MG63 (cell line): Measurements from ENCODE around the gene KASH5. TPM values are rescaled to one million over a fixed set of nuclear protein-coding genes. Genes with fewer than 3 reads are reported as not detected.
A peak's percentile ranks its signal among the peaks of the same experiment; 100 is the strongest.

Source experiments
- DNase-seq: peaks from one replicate; pipeline ENCODE4 v3.0.0-alpha.2; 2020
- H3K27me3 ChIP-seq: fragments of 250-450 bp; sonication (Bioruptor Pico); 2 replicates; pipeline ENCODE4 v1.5.1; 2020; ENCODE audit warnings: mild to moderate bottlenecking, moderate library complexity
- H3K36me3 ChIP-seq: fragments of 250-450 bp; sonication (Bioruptor Pico); 2 replicates; pipeline ENCODE4 v1.5.1; 2020; ENCODE audit warnings: mild to moderate bottlenecking, moderate library complexity
- H3K4me3 ChIP-seq: fragments of 250-450 bp; sonication (Bioruptor Pico); 2 replicates; pipeline ENCODE4 v1.5.1; 2020; ENCODE audit warnings: mild to moderate bottlenecking, moderate library complexity
- H3K9me3 ChIP-seq: fragments of 250-450 bp; sonication (Bioruptor Pico); 2 replicates; pipeline ENCODE4 v1.5.1; 2020; ENCODE audit warnings: mild to moderate bottlenecking, moderate library complexity
- total RNA-seq: library from RNA; depleted of rRNA; stranded (reverse); fragments of >200 nt; shearing (Covaris generic); gene quantifications from 2 replicates; pipeline ENCODE4 v1.2.3, GENCODE V29; 2014; ENCODE audit warnings: low replicate concordance

The KASH5 gene
- total RNA-seq, 1 experiment from 2014 or later, result not detected

DNA sequence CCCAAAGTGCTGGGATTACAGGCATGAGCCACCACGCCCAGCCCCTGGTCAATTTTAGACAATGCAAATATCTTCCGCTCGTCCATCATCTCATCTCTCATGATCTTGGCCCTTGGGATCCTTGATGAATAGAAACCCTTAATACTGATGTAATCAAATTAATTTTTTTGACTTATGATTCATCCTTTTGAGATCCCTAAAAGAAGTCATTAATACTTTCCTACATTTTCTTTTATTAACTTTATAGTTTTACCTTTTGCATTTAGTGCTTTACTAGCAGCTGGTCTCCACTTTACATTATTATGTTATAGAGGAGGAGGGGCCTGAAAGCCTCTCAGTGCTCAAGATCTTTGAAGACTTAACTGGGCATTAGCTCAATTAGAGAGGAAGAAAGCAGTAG, 7.7 kb upstream of the KASH5 start:
- Histone ChIP-seq H3K36me3 (no peaks in the 10 kb centered on the region), H3K27me3 (peaks cover 5% of the 10 kb centered on the region; the same call in 1 of the 2 replicates), H3K4me3 (no peak overlapping the region), H3K9me3 (peaks cover 17% of the 10 kb centered on the region)
- DNase-seq, result no peak

DNA sequence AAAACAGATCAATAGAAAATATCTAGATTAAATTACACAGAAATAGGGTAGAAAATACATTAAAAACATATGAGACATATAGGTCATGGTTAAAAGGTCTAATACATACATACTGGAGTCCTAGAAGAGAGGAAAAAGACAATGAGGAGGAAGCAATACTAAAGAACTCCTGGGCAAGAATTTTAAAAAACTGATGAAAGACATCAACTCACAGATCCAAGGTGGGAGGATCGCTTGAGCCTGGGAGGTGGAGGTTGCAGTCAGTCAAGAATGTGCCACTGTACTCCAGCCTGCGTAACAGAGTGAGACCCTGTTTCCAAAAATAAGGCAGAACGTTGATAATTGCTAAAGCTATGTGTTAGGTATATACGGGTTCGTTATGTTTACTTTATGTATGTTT, 5.4 kb upstream of the KASH5 start:
- Histone ChIP-seq H3K27me3 (peaks cover 7% of the 10 kb centered on the region; the same call in 1 of the 2 replicates), H3K9me3 (peaks cover 17% of the 10 kb centered on the region), H3K36me3 (no peaks in the 10 kb centered on the region), H3K4me3 (no peak overlapping the region)
- DNase-seq, result no peak

DNA sequence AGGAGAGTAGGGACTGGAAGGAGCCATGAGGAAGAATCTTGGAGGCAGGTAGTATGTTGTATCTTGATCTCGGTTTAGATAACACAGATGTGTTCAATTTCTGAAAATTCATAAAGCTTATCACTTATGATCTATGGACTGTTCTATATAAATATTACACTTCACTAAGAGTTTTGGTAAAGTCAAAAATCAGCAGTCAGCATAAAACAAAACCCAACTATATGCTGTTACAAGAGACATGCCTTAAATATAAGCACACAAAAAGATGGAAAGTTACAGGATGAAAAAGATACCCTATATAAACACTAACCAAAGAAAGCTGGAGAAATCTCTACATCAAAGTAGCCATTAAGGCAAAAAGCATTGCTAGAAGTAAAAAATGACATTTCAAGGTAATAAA, 4.5 kb upstream of the KASH5 start:
- no peak for DNase-seq
- Histone ChIP-seq H3K9me3 (peaks cover 17% of the 10 kb centered on the region), H3K36me3 (no peaks in the 10 kb centered on the region), H3K4me3 (no peak overlapping the region), H3K27me3 (peaks cover 7% of the 10 kb centered on the region; the same call in 1 of the 2 replicates)

DNA sequence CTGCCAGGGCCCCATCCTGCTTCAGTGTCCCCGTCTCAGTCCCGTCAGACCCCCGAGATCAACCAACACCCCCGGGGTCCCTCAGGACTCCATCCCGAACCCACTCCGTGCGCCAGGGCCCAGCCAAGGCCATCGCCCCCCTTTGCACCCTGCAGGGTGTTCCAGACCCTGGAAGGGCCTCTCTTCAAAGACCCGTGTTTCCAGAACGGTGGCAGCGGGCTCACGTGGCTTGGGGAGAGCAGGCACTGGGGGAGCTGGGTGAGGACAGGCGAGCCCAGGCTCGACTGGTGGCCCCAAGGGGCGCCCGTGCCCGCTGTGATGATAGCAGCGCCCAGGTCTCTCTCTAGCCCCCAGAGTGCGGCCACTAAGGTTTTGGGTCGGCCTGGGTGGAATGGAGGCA, 1.4 kb downstream of the KASH5 start:
- H3K27me3 ChIP-seq, result peaks cover 12% of the 10 kb centered on the region

DNA sequence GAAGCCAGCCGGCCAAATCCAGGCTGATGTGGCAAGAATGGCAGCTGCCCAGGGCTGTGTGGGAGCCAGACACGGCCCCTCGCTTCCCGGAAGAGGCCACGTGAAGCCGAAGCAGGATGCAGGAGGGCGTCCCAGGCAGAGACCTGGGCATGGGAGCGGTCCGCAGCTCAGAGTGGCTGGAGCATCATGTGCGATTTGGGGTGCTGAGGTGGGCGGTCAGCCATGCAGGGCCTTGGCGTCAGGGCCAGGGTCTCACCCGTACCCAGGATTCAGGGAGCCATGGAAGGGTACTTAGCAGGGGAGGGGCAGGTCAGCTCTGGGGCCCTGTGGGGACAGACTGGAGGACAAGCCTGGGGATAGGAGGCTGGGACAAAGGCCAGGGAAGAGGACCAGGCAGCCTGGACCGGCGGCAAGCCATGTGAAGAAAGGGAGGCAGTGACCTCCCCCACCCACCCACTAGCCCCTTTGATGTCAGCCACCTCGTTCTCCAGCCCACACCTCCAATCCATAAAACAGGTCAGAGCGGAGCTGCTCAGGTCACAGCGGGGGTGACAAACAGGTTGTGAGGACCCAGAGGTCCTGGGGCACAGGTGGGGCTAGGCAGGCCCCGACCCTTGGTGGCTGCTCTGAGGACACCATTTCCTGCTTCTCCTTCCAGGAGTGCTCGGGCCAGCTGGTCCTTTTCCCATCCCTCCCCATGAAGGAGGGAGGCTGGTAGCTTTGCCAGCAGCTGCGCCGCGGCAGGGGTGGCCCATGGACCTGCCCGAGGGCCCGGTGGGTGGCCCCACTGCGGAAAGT, 2.3 kb downstream of the KASH5 start:
- peaks cover 10% of the 10 kb centered on the region for H3K27me3 ChIP-seq
- H3K4me3 ChIP-seq, result no peak overlapping the region
- DNase-seq, result no peak
- no peaks in the 10 kb centered on the region for H3K36me3 ChIP-seq
- H3K9me3 ChIP-seq, result no peaks in the 10 kb centered on the region; the same call in 1 of the 2 replicates

More for the DNA sequence above, 1.4 kb downstream of the KASH5 start:
- Histone ChIP-seq H3K36me3 (no peaks in the 10 kb centered on the region), H3K9me3 (no peaks in the 10 kb centered on the region; the same call in 1 of the 2 replicates), H3K4me3 (no peak overlapping the region)
- no peak for DNase-seq

GRCh38 chr19:49390929-49391359, 2.9 kb downstream of the KASH5 start:
- H3K4me3 ChIP-seq, result no peak overlapping the region
- H3K9me3 ChIP-seq, result no peaks in the 10 kb centered on the region
- DNase-seq, result no peak
- H3K27me3 ChIP-seq, result peaks cover 7% of the 10 kb centered on the region
- H3K36me3 ChIP-seq, result no peaks in the 10 kb centered on the region

DNA sequence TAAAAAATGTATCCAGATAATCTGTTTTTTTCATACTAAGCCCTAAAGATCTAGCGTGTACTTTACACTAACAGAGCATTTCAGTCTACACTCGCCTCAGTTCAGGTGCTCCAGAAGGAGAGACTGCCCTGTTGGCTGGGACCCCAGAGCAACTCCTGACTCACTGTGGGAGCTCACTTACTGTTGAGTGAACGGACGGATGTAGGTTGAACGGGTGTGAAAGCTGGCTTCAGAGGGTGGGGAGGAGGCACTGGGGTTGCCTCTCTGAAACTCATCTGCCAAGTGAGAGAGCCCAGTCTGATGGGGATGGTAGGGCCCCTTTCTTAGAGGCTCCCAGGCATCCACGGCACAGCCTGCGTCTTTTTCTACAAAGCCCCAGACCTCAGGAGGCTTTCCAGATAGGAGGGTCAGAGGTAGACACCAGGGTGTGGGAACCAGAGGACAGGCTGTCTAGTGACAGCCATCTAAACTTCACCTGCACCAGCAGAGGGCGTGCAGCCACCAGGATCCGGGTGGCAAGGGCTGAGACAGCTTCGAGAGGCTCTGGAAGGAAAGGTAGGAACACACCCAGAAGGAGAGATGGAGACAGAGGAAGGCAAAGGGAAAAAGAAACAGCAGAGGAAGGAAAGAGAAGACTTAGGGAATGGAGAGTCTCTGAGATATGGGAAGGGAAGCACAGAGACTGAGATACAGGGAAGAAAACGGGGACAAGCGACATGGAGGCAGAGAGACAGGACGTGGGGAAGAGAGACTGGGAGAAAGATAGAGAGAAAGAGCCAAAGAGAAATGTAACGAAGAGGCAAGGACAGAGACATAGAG, 3.7 kb downstream of the KASH5 start:
- H3K27me3 ChIP-seq, result peaks cover 7% of the 10 kb centered on the region
- DNase-seq, result peak; percentile 67
- no peaks in the 10 kb centered on the region for H3K9me3 ChIP-seq
- no peak overlapping the region for H3K4me3 ChIP-seq
- no peaks in the 10 kb centered on the region for H3K36me3 ChIP-seq

- no peak overlapping the region for H3K4me3 ChIP-seq
- H3K9me3 ChIP-seq, result no peaks in the 10 kb centered on the region
- no peaks in the 10 kb centered on the region for H3K36me3 ChIP-seq
- peaks cover 7% of the 10 kb centered on the region for H3K27me3 ChIP-seq
- no peak for DNase-seq
Measured at GRCh38 chr19:49393881-49394280, 5.8 kb downstream of the KASH5 start.

GRCh38 chr19:49395581-49396407, 7.7 kb downstream of the KASH5 start:
- Histone ChIP-seq H3K9me3 (no peaks in the 10 kb centered on the region), H3K36me3 (no peaks in the 10 kb centered on the region), H3K27me3 (peaks cover 5% of the 10 kb centered on the region), H3K4me3 (no peak overlapping the region)
- DNase-seq, result no peak

GRCh38 chr19:49396738-49397505, 8.9 kb downstream of the KASH5 start:
- no peaks in the 10 kb centered on the region for H3K9me3 ChIP-seq
- DNase-seq, result no peak
- H3K36me3 ChIP-seq, result no peaks in the 10 kb centered on the region
- H3K4me3 ChIP-seq, result no peak overlapping the region
- peaks cover 5% of the 10 kb centered on the region for H3K27me3 ChIP-seq

DNA sequence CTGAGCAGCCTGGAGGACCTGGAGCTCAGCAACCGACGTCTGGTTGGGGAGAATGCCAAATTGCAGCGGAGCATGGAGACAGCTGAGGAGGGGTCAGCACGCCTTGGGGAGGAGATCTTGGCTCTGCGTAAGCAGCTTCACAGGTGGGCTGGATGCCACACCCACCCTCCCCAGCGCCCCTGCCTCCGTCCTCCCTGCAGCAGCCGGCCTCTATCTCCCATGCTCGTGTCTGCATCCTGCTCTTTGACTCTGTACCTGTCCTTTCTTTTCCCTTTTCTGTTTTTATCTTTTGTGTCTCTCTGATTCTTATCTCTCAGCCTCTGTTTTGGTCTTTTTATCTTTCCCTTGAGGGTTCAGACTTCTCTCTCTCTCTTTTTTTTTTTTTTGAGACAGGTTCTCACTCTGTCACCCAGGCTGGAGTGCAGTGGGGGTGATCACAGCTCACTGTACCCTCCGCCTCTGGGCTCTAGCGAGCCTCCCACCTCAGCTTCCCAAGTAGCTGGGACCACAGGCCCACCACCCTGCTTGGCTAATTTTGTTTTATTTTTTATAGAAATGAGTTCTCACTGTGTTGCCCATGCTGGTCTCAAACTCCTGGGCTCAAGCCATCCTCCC, 10.1 kb downstream of the KASH5 start:
- no peaks in the 10 kb centered on the region for H3K36me3 ChIP-seq
- H3K4me3 ChIP-seq, result no peak overlapping the region
- no peaks in the 10 kb centered on the region for H3K27me3 ChIP-seq
- no peaks in the 10 kb centered on the region for H3K9me3 ChIP-seq
- no peak for DNase-seq

DNA sequence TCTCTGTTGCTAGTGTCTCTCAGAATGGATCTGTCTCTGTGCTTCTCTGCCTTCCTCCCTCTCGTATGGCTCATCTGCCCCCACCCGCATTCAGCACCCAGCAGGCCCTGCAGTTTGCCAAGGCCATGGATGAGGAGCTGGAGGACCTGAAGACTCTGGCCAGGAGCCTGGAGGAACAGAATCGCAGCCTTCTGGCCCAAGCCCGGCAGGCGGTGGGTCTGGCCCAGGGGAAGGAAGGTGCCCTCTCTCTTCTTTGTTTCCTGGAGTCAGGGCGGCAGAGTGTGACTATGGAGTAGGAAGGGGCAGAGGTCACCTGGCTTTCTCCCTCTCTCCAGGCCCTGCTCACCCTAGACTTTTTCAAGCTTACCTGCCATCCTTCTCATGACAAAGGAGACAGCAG, 10.9 kb downstream of the KASH5 start:
- H3K4me3 ChIP-seq, result no peak overlapping the region
- DNase-seq, result no peak
- no peaks in the 10 kb centered on the region for H3K36me3 ChIP-seq
- H3K27me3 ChIP-seq, result no peaks in the 10 kb centered on the region
- no peaks in the 10 kb centered on the region for H3K9me3 ChIP-seq

DNA sequence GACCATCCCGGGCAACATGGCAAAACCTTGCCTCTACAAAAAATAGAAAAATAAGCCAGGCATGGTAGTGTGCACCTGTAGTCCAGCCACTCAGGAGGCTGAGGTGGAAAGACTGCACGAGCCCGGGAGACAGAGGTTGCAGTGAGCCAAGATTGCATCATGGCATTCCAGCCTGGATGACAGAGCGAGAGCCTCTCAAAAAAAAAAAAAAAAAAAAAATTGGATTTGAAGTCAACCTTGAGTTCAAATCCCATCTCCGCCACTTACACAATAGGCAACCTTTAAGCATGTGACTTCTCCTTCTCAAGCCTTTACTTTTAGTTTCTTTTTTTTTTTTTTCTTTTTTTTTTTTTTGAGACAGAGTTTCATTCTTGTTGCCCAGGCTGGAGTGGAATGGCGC, 12.0 kb downstream of the KASH5 start:
- no peak for DNase-seq
- no peaks in the 10 kb centered on the region for H3K9me3 ChIP-seq
- H3K4me3 ChIP-seq, result no peak overlapping the region

DNA sequence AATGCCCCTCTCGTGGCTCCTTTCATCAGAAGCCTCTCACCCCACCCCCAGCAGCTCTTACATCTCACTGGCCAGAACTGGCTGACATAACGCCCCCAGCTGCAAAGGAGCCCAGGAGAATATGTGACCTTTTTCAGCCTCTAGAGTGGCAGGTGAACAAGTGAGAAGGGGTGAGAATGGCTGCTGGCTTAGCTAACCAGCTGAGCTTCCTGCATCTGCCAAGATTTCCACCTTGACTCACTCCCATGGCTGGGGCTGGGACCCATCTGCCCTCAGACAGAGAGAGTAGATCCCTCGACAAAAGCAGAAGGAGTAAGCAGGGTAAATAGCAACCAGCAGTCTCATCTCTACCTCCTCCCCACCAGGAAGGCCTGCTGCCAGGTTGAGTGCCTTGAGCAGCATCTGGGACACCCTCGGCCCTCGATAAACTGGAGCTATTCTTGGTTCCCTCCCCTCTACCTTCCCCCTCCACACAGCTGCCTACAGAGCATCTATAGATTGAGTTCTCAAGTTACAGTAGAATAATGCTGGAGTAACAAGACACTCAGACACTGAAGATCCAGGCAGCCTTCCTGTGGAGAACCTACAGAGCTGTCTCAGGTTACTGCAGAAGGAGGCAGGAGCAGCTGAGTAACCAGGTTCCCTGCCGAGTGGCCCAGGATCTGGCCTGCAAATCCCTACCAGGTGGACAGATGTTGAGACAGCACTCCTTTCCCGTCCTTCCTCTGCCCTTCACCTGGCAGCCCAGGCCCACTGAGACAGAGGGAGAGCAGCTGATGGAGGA, 15.5 kb downstream of the KASH5 start:
- H3K9me3 ChIP-seq, result no peaks in the 10 kb centered on the region
- no peaks in the 10 kb centered on the region for H3K36me3 ChIP-seq
- no peak for DNase-seq
- H3K27me3 ChIP-seq, result no peaks in the 10 kb centered on the region
- no peak overlapping the region for H3K4me3 ChIP-seq

More for the DNA sequence above, 12.0 kb downstream of the KASH5 start:
- H3K27me3 ChIP-seq, result no peaks in the 10 kb centered on the region
- H3K36me3 ChIP-seq, result no peaks in the 10 kb centered on the region

DNA sequence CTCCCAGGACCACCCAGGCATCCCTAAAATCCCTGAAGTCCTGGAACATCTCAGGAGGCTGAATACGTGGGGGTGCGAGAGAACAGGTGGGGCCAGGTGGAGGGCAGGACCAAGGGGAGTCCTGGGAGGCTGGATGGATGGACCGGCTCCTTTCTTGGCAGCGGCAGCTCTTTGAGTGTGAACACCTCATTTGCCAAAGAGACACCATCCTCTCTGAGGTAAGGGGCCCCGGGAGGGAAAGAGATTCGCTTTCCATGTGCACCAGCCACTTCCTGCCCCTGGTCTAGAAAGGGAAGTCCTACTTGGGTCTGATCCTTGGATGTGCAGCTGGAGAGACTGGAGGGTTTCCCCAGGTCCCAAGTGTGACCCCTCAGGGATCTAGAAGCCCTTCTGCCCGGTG, 19.0 kb downstream of the KASH5 start:
- H3K4me3 ChIP-seq, result no peak overlapping the region
- no peaks in the 10 kb centered on the region for H3K36me3 ChIP-seq
- H3K9me3 ChIP-seq, result no peaks in the 10 kb centered on the region
- H3K27me3 ChIP-seq, result no peaks in the 10 kb centered on the region
- no peak for DNase-seq
